ENCODE results near the gene C1orf210. TPM values are rescaled to one million over a fixed set of nuclear protein-coding genes. Genes with fewer than 3 reads are reported as not detected.

The C1orf210 gene
- polyA plus RNA-seq, 4 donors = 0.72 to 27.8 (median 21.6) TPM

DNA sequence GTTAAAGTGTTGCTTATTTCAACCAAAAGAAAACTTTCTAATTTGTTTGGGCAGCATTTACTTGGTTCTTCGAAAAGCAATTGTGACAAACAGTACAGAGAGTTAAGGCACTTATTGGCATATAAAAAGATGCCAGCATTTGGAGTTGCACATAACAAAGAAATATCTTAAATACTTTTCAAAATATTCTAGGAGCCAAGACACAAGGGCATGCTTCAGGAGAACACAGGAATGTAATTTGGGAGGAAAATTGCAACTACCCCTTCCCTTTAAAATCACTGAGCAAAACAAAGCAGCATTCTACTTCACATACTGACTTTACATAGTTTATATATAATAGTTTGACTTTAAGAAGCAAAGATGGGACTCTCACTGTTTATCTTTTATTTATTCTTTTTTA lies 10.8 kb upstream of the C1orf210 start:
- DNase-seq (ENCODE audit: low read depth in 4 of 4, low spot score in 3 of 4) = no peak

DNA sequence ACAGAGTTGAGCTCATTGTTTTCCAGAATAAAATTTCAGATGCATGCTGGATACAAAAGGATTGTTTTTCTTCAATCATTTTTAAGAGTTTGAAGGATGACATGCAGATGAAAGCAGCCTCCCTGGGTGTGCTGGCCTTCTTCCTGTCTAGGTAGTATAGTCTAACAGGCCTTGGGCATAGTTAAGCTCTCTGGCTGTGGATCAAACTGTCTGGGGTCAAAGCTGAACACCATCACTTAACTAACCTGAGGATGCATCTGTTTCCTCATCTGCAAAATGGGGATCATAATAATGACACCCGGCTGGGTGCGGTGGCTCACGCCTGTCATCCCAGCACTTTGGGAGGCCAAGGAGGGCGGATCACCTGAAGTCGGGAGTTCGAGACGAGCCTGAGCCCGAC lies 9.4 kb upstream of the C1orf210 start:
- no peak for DNase-seq (ENCODE audit: low read depth in 4 of 4, low spot score in 3 of 4)

DNA sequence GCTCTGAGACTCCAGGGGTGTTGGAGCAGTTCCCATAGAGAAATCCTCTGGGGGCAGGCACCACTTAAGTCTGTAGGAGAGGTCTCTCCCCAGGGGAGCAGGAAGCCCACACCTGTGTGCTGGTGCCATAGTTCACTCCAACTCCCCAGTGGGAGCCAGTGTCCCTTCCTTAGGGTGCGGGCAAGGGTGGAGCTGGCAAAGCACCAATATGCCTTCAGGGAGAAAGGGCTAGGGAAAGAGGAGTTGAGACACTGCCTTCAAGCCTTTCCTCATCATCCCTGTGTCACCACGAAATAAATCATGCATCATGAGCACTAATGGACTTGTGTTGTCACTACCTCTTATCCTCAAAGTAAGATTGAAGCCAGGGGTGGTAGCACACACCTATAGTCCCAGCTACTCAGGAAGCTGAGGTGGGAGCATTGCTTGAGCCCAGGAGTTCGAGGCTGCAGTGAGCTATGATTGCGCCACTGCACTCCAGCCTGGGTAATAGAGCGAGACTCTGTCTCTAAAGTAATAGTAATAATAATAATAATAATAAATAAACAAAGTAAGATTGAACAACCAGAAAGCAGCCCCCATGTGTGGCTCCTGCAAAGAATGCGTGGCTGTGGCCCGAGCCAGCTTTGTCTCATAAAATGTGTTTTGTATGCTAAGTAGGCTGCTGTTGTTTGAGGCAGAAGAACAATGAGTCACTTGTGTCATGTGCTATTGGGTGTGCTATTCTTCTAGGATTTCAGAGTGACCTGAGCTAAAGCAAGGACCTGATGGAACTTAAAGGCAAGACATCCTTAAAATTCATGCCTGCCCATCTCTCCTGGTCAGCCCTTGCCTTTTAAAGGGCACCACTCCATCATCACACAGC lies 8.7 kb upstream of the C1orf210 start:
- no peak for DNase-seq (ENCODE audit: low read depth in 4 of 4, low spot score in 3 of 4)

DNA sequence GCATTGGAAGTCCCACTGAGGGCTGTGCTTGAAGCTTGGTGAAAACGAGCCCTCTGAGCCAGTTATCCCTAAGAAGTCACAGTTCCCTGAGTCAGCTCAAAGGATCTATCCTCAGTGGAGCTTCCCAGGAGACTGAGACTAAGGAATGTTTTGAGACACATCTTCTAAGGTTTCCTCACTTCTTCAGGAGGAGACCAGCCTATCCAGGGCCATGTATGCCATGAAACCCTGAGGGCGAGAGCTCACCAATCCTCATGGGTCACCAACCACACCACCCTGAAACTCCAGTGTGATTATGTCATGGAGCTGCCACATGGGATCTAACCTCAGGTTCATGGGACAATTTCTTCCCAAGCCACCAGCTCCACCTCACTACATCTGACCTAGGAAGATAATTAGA lies 7.8 kb upstream of the C1orf210 start:
- DNase-seq (ENCODE audit: low read depth in 4 of 4, low spot score in 3 of 4) = no peak

DNA sequence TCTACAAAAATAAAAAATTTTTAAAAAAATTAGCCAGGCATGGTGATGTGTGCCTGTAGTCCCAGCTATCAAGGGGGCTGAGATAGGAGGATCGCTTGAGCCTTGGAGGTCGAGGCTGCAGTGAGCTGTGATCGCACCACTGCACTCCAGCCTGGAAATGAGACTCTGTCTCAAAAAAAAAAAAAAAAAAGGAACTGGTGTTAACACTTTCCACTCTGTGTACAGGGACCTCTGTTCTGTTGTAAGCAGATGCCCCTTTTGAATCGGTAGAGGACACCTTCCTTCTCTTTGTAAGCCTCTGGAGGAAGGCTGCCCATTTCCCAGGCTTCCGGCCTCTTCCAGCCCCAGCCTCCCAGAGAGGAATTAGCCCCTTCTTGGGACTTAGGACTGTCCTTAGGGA lies 7.3 kb upstream of the C1orf210 start:
- no peak for DNase-seq (ENCODE audit: low read depth in 4 of 4, low spot score in 3 of 4)

DNA sequence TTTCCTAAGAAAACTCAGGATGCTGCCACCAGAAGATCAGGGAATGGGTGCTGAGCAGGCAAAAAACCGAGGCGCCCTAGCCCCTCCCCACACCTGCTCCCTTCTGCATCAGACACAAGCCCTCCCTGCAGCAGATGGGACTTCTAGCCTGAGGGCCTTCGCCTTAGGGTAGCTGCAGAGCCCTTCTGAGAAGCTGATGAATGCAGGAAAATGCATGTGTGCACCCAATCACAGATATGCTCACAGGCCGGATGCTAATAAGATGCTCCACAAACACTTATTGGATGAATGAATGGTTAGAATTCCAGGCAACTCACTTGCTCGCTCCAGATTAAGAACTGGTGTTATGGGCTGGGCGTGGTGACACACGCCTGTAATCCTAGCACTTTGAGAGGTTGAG lies 6.8 kb upstream of the C1orf210 start:
- DNase-seq (ENCODE audit: low read depth in 4 of 4, low spot score in 3 of 4) = no peak

DNA sequence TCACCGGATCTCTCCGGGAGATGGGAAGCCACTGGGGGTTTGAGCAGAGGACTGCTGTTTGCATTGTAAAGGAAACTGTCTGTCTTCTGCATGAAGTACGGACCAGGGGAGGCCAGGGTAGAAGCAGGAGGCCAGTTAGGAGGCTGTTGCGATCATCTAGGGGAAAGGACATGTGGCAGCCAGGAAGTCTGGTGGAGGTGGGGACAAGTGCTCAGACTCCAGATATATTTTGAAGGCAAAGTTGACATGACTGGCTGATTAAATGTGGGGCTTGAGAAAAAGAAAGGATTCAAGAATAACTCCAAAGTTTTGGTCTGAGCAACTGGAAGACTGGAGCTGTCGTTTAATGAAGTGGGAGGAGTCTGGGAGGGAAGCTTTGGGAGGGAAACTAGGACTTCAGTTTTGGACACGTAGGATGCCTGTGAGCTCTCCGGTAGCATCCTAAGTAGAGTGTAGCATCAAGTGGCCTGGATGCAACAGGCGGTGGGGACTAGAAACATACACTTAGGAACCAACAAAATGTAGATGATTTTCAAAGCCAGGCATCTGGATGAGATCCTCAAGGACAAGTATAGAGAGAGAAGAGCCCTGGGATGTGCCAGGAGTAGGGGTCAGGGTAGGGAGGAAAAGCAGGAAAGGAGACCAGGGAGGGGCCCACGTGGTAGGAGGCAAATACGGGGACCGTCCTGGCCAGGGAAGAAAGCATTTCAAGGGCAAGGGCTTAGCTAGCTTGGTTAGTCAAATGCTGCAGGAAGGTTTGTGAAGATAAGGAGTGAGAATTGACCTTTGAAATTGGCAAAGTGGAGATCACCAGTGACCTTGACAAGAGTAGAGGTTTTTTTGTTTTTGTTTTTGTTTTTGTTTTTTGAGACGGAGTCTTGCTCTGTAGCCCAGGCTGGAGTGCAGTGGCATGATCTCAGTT lies 3.7 kb upstream of the C1orf210 start:
- no peak for DNase-seq (ENCODE audit: low read depth in 4 of 4, low spot score in 3 of 4)

DNA sequence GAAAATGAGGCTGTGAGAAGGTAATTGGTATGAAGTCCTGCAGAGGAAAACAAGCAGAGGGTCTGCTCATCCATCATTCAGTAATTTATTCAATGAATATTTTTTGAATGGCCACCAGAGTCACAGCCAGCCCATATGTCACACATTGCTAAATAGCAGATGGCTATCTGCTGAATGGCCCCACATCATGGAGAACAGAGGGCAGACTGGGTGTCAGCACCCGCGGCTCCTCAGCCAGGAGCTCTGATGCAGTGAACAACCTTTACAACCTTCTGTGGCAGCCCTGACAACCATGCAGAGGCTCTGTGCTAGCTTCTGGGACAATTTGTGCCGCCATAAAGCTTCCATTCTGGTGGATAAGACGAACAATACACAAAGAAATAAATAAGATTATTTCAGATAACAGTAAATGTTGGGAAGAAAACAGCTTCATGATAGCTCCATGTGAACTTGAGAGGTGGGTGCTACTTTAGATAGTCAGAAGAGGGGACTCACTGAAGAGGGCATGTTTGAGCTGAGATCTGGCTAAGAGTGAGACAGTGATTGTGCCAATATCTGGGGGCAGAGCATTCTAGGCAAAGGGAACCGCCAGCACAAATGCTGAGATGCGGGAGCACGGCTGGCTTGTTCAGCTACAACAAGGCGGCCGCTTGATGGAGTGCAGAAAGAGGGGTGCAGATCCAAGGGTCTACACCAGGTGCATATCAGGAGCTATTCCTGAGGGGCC lies 2.8 kb upstream of the C1orf210 start:
- DNase-seq (ENCODE audit: low read depth in 4 of 4, low spot score in 3 of 4) = no peak

DNA sequence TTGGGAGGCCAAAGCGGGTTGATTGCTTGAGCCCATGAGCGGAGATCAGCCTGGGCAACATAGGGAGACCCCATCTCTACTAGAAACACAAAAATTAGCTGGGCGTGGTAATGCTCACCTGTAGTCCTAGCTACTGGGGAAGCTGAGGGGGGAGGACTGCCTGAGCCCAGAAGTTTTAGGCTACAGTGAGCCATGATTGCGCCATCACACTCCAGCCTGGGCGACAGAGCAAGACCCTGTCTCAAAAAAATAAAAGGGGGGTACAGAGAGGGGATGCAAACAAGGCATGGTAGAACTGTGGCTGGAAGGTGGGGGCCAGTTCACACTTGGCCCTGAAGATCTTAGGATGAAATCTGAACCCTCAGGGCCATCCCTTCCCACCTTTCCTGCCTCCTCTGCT lies 1.2 kb upstream of the C1orf210 start:
- no peak for DNase-seq (ENCODE audit: low read depth in 4 of 4, low spot score in 3 of 4)

DNA sequence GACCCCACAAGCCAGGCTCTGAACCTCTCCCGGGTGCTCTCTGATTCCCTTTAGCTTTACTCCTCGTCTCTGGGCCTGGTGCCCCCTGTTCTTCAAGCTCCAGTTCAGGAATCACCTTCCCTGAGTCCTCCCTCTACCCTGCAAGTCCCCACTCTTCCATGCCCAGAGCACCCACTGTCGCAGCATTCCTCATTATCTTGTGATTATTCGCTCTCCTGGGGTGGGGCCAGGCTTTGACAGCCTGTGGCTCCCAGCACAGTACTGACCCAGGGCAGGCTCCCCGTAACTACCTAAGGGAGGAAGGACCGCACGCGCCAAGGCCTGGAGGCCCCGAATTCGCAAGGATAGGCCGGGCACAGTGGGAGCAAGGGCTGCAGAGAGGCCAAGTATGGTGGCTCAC lies 734 bp upstream of the C1orf210 start:
- DNase-seq (ENCODE audit: low read depth in 4 of 4, low spot score in 3 of 4) = no peak

DNA sequence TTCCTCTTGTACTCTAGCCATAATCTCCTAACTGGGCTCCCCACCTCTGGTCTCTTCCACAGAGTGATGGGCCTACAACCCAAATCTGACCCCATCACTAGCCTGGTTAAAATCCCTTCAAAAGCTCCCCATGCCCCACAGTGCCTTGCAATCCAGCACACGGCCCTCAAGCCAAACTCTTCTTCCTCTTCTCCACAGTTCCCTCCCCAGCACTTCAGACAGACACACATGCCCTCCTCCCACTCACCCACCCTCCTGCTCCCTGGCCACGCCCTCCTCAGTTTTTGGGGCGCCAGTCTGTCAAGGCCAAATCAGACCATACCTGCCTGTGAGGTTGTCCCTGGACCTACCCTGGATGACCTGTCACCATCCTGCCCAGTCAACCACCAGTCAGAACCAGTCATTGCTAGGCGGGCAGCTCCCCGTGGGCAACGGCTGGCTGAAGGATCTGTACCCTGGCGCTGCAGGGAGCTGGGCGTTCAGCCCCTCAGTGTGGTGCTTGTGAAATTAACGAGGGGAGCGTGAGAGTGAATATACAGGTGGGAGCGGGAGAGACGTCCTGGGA lies 753 bp downstream of the C1orf210 start:
- no peak for DNase-seq (ENCODE audit: low read depth in 4 of 4, low spot score in 3 of 4)

DNA sequence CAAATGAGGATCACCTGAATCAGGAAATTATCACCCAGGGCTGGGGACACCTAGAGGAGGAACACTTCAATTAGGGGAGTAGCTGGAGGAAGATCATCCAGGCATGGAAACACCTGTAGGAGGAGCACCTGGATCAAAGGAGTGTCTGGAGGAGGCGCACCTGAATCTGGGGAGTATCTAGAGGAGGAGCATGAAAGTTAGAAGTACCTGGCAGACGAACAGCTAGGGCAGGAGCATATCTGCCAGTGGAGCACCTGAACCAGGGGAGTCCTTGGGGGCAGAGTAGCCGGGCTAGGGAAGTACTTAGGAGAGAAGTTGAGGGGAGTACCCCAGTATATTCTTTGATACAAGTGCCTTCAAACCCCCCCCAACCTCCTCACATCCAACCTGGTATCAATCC lies 1.3 kb downstream of the C1orf210 start:
- DNase-seq (ENCODE audit: low read depth in 4 of 4, low spot score in 3 of 4) = no peak

DNA sequence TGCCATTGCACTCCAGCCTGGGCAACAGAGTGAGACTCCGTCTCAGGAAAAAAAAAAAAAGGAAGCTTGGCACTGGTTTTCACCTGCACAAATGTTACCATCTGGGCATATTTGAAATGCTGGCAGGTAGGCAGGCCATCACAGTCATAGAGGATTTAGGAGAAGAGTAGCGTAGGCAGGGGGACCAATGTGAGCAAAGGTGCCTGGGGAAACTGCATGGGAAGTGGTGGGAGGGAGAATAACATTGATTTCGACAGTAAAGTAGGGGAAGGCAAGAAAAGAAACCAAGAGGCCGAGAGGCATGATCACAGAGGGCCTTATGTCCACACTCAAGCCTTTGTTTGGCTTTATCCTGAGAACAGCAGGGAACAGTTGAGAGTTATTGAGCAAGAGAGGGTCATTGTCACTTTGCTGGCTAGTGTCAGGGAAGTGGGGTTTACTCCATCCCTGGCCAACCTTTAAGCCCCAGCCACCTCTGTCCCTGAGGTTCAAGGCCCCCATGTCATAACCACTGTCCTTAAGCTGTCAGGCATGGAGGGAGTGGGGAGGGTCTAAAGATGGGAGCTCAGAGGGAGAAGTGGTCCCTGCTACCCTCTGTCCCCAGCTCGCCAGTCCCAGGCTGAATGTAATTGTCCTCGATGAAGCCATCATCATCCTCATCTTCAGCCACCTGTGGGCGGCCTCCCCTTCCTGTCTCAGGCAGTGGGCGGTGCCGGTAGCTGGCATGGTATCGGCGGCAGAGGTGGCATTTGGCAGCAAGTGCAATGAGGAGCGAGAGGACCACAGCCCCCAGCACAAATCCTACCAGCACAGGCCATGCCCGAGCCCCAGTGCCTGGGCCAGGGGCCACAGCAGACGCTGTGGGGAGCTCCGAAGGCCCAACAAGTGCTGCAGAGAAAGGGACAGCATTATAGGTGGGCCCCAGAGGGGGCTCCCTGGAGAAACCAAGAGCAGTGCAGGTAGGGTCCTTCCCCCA lies 2.9 kb downstream of the C1orf210 start:
- no peak for DNase-seq (ENCODE audit: low read depth in 4 of 4, low spot score in 3 of 4)

DNA sequence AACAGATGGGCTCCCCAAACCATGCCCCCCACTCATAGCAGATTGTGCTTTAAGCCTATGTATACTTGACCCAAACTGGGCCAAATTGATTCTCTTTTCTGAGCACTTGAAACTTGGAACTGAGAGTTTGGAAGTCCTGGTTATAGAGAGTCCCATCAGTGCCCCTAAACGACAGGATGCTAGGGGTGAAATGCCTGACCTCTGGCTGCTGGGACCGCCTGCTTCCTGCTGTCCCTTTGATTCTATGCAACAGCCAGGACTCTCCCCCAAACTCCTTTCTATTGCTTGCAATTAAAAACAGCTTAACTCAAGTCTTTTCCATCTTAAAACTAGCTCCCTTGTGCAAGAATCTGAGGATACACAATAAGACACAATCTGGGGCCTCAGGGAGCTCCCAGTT lies 4.7 kb downstream of the C1orf210 start:
- no peak for DNase-seq (ENCODE audit: low read depth in 4 of 4, low spot score in 3 of 4)

DNA sequence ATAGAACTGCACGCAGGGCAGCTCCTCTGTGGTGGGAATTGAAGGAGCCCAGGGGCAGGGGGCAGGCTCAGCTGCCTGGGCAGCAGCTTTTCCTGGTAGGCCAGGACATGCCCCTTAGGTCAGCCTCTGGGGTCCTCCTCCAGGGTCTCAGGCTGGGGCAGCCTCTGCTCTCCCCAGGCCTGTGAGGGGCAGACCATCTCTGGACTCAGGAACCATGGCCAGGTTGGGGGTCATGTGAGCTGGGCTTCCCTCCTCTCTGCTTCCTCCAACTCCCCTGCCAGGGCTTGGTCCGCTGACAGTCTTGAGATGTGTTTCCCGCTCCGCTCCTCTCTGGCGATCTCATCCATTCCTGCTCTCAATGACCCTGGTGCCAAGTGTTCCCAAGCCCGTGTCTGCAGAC lies 5.7 kb downstream of the C1orf210 start:
- DNase-seq (ENCODE audit: low read depth in 4 of 4, low spot score in 3 of 4) = no peak

DNA sequence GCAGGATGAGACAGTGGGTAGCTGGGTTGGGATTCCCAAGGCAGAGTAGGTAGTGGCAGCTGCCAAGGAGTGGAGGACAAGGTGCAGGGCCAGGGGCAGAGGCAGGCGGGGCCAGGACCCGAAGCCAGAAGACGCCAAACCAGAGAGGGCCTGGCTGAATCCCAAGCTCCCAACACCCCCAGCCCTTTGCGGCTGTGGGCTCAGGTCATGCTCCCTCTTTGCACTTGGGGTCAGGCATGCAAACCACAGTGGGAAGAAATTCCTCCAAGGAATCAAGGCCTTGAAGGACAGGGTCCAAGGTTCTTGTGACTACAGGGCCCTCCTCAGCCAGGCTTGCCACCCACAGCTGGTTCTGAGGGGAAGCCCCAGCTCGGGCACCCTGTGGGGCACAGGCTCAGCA lies 6.2 kb downstream of the C1orf210 start:
- no peak for DNase-seq (ENCODE audit: low read depth in 4 of 4, low spot score in 3 of 4)

DNA sequence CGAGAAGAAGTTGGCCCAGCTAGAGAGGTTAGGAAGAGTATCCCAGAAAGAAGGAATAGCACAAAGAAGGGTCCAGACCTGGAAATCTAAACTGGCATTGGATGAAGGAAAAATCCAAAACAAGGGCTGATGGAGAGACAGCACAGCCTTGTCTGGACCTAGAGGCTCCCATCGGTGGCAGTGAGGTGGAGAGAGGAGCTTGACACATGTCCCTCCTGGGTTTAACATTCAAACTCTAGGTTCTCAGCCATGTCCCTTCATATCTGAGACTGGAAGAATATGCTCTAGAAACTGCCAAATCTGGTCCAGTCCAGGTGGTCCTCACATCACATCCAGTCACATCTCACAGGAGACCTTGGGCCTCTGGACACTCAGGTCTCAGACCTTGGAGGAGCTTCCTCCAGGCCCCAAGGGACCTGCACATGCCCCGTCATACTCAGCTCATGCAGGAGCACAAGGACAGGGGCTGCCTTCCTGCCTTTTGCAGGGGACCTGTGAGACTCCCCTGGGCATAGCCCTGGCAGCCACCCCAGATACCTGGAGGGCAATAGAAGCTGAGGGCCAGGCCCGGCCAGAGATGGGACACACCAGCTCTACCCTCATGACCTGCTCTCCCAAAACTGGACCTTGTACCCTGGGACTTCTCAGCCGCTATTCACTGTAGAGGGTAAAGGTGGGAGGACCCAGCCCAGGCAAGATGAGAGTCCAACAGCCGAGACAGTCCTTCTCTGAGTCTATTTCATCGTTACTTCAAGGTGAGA lies 8.1 kb downstream of the C1orf210 start:
- DNase-seq (ENCODE audit: low read depth in 4 of 4, low spot score in 3 of 4) = no peak

DNA sequence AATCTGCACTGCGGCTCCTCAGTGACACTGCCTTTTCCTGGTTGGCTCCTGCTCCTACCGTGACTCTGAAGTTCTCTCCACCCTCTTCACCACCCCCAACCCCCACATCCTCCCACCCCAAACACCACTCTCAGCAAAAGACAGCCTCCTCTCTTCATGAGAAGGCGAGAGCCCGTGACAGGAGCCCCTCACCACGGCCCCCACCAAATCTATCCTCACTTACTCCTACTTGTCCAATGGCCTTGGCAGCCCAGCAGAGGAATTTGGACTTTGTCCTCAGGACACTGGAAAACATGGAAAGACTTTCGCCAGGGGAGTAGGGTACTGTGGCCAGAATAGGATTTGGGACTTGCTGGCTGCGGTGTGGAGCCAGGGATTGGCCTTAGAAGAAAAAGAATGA lies 8.7 kb downstream of the C1orf210 start:
- no peak for DNase-seq (ENCODE audit: low read depth in 4 of 4, low spot score in 3 of 4)

Data from left renal pelvis (tissue), 4 donors.